Activated CD4-positive, alpha-beta T cell treated with anti-CD3 and anti-CD28 coated beads, Interleukin-2, Interleukin-4, amounts not matched to agents 100 ng/mL and 50 ng/mL, durations not matched to agents 16 hours and 8 hours (primary cell): ENCODE results near the gene TRAPPC13.
"Not testable (repeated sequence)": the region's sequence is repeated elsewhere in the genome, so short reads cannot be mapped to it uniquely, and the experiment has no call there.

ENCODE experiments used
- DNase-seq: peaks from one replicate; pipeline ENCODE4 v3.0.0-alpha.2; 2020; ENCODE audit warnings: low spot score

The TRAPPC13 gene

DNA sequence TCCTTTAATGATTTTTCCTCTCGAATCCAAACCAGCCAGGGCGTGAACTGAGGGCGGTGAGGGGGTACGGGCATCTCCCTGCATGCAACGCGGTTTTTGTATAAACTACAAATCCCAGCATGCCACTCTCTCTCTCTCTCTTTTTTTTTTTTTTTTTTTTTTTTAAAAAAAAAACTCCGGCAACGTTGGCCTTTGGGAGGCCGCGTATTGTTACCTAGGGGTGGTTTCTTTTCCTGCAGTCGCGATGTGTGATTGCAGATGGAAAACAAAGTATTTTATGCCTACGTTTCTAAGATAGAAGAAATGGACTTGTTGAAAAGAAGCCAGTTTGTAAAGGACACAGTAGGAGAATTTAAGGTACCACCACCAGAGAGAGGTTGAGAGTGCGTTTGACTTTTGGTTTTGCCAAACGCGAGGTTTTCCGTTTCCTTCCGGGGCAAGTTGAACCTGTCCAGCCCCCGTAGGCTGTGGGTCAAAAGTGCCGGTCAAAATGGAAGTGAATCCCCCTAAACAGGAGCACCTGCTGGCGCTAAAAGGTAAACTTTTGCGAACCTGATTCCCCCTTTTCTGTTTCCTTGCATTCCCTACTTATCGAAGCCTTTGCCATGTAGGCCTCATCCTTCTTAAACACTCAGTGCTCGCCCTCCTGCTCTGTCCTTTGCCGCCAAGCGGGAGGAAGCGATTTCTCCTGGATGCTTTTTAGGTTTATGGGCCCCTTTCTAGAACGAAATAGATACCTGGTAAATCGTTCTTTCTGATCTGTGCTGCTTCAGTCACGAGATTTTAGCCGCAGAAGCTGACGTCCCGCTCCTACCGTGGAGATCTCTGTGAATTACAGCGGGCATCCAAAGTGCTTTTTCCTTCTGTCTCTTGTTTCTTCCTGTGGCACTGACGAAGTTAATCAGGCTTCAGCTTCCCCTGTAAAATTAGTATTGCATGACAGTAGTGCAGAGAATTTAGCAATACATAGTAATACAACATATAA lies at the start of gene TRAPPC13, which contains the start of gene SHLD3:
TRAPPC13 (plus strand) TSS at position 457 of the 985 bp plus-strand sequence; CDS start at position 491, 34 bp downstream.
SHLD3 (plus strand) TSS at position 457 of the 985 bp plus-strand sequence. CDS start 4,561 bp downstream, outside the sequence.
- DNase-seq: peak; percentile 88

- no peak for DNase-seq
These were observed 47.7 kb upstream of the TRAPPC13 start for GRCh38 chr5:65577141-65577540.

GRCh38 chr5:65588694-65589093 lies 36.1 kb upstream of the TRAPPC13 start:
- DNase-seq: no peak

DNA sequence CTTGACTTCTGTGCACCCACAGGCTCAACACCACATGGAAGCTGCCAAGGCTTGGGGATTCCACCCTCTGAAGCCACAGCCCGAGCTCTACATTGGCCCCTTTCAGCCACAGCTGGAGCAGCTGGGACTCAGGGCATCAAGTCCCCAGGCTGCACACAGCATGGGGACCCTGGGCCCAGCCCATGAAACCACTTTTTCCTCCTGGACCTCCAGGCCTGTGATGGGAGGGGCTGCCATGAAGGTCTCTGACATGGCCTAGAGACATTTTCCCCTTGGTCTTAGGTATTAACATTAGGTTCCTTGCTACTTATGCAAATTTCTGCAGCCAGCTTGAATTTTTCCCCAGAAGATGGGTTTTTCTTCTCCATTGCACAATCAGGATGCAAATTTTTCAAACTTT lies 23.1 kb upstream of the TRAPPC13 start:
- not testable (repeated sequence) for DNase-seq

- DNase-seq: no peak
These were observed 13.3 kb upstream of the TRAPPC13 start for GRCh38 chr5:65611524-65611923.

- no peak for DNase-seq
These were observed 12.4 kb upstream of the TRAPPC13 start for GRCh38 chr5:65612298-65612907.

- no peak for DNase-seq
These were observed 4.8 kb upstream of the TRAPPC13 start for GRCh38 chr5:65620021-65620420.

DNA sequence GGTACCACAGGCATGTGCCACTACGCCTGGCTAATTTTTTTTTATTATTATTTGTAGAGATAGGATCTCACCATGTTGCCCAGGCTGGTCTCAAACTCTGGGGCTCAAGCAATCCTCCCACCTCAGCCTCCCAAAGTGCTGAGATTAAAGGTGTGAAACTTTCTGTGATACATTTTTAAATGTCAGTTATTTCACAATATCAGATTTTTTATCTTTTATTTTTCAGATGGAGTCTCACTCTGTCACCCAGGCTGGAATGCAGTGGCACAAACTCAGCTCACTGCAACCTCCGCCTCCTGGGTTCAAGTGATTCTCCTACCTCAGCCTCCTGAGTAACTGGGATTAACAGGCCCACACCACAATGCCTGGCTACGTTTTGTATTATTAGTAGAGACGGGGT lies 2.9 kb upstream of the TRAPPC13 start:
- DNase-seq: not testable (repeated sequence)

DNA sequence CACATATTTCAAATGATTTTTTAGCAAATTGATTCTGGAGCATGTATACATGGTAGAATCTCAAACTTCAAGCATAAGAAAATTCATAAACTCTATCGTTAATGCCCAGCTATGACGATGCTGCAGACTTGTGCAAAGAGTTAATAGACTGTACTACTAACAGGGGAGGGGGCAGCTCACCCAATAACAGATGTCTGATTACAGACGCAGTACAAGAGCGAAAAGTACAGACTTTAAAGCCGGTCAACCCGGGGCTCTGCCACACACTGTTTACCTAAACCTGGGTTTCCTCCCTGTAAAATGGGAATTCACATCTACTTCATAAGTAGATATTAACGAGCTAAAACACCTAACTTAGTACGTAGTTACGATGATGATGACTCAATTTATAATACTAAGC lies 1.3 kb upstream of the TRAPPC13 start:
- no peak for DNase-seq

DNA sequence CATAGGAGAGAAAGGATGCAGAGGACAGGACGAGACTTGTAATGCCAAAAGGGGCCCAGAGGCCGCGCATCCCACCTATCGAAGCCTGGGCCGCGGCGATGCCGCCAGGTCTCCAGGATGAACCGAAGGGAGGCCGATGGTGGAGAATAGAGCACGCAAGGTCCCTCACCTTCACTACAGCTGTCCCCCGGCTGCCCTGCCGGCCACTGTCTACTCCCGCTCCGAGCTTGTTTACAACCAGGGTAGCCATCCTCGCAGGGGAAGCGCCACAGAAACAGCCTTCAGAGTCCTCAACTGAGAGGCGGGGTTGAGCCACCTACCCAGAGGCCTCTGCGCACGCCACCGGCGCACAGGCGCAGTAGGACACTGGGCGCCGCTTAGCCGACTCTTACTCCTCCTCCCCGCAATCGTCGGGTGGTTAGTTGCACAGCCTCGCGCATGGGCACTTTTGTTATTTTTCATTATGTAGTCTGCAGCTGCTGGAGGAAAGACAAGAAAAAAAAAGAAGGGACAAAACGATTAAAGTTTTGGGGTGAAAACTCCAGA lies 729 bp upstream of the TRAPPC13 start, which contains the start of gene TRIM23:
TRIM23 (minus strand) TSS at position 309 of the 546 bp plus-strand sequence; CDS start at position 250, 59 bp downstream.
- DNase-seq: peak; percentile 91

DNA sequence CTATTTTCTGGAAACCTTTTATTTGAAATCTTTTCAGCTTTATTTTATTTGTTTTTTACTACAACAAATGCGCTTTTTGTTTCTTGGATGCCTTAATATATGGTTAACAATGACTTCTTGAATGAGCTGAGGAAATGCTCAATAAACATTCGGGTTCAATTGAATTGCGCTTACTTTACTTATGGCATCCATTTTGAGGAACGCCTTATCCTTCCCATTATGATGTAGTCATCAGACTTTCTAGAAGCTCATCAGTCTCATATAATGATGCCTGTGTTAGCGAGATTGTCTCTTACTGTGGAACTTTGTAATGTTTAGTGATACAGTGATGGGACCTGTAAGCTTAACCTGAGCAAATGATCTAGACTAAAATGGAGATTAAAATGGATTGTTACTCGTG lies 916 bp downstream of the TRAPPC13 start:
- DNase-seq: no peak

DNA sequence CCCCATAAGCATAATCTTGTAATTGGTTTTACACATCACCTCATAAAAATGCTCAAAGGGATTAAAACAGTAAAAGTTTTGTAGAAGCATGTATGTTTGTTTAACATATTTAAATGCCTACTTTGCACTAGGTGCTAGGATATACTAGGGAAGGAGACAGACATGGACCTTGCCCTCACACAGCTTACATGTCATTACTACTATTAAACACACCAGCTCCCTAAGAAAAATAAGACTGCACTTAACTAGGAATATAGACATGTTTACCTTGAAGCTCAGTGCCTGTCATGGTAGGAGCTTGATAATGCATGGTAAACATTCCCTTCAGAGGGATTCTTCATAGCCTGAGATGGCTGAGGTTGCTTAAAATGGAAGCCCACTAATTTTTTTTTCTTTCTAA lies 6.2 kb downstream of the TRAPPC13 start:
- DNase-seq: no peak

- DNase-seq: no peak
These were observed 15.4 kb downstream of the TRAPPC13 start for GRCh38 chr5:65640240-65640639.

- DNase-seq: no peak
These were observed 22.1 kb downstream of the TRAPPC13 start for GRCh38 chr5:65646938-65647337.

DNA sequence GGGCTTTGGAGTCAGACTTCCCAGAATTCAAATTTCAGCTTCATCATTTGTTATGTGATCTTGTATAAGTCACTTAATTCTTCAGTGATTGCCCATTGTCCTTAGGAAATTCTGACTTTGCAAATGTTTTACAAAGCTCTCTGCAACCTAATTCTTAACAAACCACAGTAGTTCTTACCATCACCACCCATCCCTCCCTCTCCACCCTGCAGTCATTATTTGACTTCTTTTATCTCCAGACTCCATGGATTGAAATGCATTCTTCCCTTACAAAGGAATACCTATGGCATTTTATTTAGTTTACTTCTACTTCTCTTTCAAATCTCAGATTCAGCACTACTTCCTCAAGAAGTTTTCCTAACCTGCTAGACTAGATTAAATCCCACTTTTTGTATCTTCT lies 23.1 kb downstream of the TRAPPC13 start:
- no peak for DNase-seq

GRCh38 chr5:65651144-65651543 lies 26.3 kb downstream of the TRAPPC13 start:
- no peak for DNase-seq

DNA sequence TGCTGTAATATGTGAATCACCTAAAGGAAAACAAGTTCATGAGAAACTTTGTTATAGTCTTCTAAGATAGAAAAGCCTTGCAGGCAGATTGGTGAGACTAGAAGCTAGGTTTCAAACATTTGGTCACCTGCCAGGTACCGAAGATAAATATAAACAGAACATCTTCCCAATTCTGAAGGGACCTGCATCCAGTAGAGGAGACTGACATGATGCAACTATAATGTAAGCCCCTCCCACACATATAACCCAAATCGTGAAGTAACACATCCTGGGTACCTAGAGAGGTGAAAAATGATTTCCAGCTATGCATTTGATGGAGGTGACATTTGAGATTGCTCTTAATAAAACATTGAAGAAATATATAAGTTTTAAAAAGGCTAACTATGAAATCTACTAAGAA lies 29.9 kb downstream of the TRAPPC13 start:
- DNase-seq: no peak

GRCh38 chr5:65663804-65664521 lies 39.1 kb downstream of the TRAPPC13 start:
- DNase-seq: no peak

- DNase-seq: no peak
These were observed 43.9 kb downstream of the TRAPPC13 start for GRCh38 chr5:65668696-65669095.

- DNase-seq: no peak
These were observed 48.0 kb downstream of the TRAPPC13 start for GRCh38 chr5:65672796-65673195.

DNA sequence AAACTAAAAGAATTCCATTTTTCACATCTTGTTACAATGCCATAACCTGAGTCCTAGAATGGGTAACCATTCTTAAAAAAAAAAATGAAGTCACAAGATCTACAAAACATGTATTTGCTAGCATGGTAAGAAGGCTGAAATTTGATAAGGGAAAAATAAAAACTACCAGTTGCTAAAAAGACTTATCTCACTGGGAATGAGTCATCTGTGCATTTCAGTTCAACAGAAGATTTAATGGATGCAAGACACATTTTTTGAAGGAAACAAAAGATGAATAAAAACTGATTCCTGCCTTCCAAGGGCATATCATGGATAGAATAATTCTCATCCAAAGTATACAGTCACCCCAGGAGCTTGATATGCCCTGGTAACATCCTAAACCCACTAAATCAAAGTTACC lies 49.9 kb downstream of the TRAPPC13 start:
- DNase-seq: no peak

GRCh38 chr5:65676056-65676455 lies 51.2 kb downstream of the TRAPPC13 start:
- DNase-seq: not testable (repeated sequence)
